Activated CD4-positive, alpha-beta T cell treated with anti-CD3 and anti-CD28 coated beads, Interleukin-2, amount 10 ng/mL, durations not matched to agents 24 days and 14 days (primary cell): ENCODE results near the gene TACR3. TPM values are rescaled to one million over a fixed set of nuclear protein-coding genes. Genes with fewer than 3 reads are reported as not detected.
"Not testable (repeated sequence)": the region's sequence is repeated elsewhere in the genome, so short reads cannot be mapped to it uniquely, and the experiment has no call there.

ENCODE experiments used
- DNase-seq: peaks from one replicate; pipeline ENCODE4 v3.0.0; 2022
- H3K27ac Mint-ChIP-seq: one replicate; pipeline ENCODE4 v1.8.0; 2022; ENCODE audit warnings: mild to moderate bottlenecking, mixed read lengths
- H3K27me3 Mint-ChIP-seq: one replicate; pipeline ENCODE4 v1.8.0; 2022; ENCODE audit warnings: mixed read lengths
- H3K36me3 Mint-ChIP-seq: one replicate; pipeline ENCODE4 v1.8.0; 2022; ENCODE audit warnings: low read depth, mild to moderate bottlenecking, mixed read lengths
- H3K4me1 Mint-ChIP-seq: one replicate; pipeline ENCODE4 v1.8.0; 2021; ENCODE audit warnings: mixed read lengths
- H3K4me3 Mint-ChIP-seq: one replicate; pipeline ENCODE4 v1.8.0; 2022; ENCODE audit warnings: mild to moderate bottlenecking, moderate library complexity, mixed read lengths
- H3K9me3 Mint-ChIP-seq: one replicate; pipeline ENCODE4 v1.8.0; 2021; ENCODE audit warnings: mixed read lengths
- intact Hi-C: fragments of 100-400 bp; cut with micrococcal nuclease; formaldehyde crosslinking; loops from one replicate; pipeline ENCODE4 v1.15.1; 2023
- total RNA-seq: library from RNA; stranded (reverse); gene quantifications from 2 replicates; pipeline ENCODE4 v1.2.3, GENCODE V29; 2022

TACR3 gene
- total RNA-seq, 1 donor from 2014 or later: not detected

- Mint-ChIP-seq H3K9me3 (no peaks in the 10 kb centered on the region), H3K27ac (no peak overlapping the region), H3K27me3 (no peaks in the 10 kb centered on the region), H3K4me1 (no peaks in the 10 kb centered on the region), H3K4me3 (no peak overlapping the region), H3K36me3 (no peaks in the 10 kb centered on the region)
- DNase-seq: no peak
- intact Hi-C loops: no loop called here
Measured at GRCh38 chr4:103645991-103646390, 73.8 kb downstream of the TACR3 start.

GRCh38 chr4:103634236-103634635, 85.5 kb downstream of the TACR3 start:
- Mint-ChIP-seq H3K4me1 (no peaks in the 10 kb centered on the region), H3K27me3 (no peaks in the 10 kb centered on the region), H3K4me3 (no peak overlapping the region), H3K36me3 (no peaks in the 10 kb centered on the region), H3K9me3 (no peaks in the 10 kb centered on the region), H3K27ac (no peak overlapping the region)
- intact Hi-C loops: no loop called here
- no peak for DNase-seq

- Mint-ChIP-seq H3K4me1 (no peaks in the 10 kb centered on the region), H3K9me3 (peaks cover 12% of the 10 kb centered on the region), H3K27ac (no peak overlapping the region), H3K4me3 (no peak overlapping the region), H3K27me3 (no peaks in the 10 kb centered on the region), H3K36me3 (no peaks in the 10 kb centered on the region)
- DNase-seq: no peak
- intact Hi-C loops: no loop called here
Measured at GRCh38 chr4:103626296-103626695, 93.5 kb downstream of the TACR3 start.

DNA sequence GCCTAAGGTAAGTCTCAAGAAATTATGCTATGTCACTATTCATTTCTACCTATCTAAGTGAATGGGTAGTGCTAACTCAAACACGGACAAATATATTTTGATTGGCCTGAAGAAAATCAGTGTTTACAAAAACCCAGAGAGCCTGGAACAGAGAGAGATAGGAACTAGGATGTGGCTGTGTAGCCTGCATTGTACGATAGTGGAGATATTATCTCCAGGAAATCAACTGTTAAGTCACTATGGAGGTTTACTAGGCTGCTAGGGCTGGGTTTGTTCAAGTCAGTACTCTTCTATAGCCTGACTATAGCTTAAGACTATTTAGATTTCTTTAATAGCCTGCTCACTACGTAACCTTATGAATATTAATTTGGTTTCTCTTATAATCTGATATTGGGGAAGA, 127.9 kb downstream of the TACR3 start:
- Mint-ChIP-seq H3K9me3 (no peaks in the 10 kb centered on the region), H3K4me1 (no peaks in the 10 kb centered on the region), H3K4me3 (no peak overlapping the region), H3K27me3 (no peaks in the 10 kb centered on the region), H3K36me3 (no peaks in the 10 kb centered on the region), H3K27ac (no peak overlapping the region)
- DNase-seq: no peak
- intact Hi-C loops: no loop called here

DNA sequence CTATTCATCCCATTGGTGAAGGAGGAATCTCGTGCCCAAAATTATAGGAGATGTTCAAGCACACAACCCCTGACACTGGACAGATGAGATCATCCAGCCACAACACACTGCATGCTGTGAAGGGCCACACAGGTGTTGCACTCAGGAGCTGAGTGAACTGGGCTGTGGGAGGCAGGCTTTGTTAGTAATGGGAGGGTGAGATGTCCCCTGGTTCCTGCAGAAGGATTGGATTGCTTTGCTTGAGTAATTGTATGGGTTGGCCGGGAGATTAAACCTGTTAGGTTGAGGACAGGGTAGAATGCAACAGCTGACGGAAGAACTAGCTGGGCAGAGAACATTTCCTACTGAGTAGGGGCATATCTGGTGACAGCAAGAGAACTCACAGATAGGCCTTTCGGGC, 152.2 kb downstream of the TACR3 start:
- no peaks in the 10 kb centered on the region for H3K4me1 Mint-ChIP-seq
- no peaks in the 10 kb centered on the region for H3K36me3 Mint-ChIP-seq
- no peaks in the 10 kb centered on the region for H3K9me3 Mint-ChIP-seq
- DNase-seq: no peak
- no peaks in the 10 kb centered on the region for H3K27me3 Mint-ChIP-seq
- intact Hi-C loops: no loop called here
- no peak overlapping the region for H3K27ac Mint-ChIP-seq
- no peak overlapping the region for H3K4me3 Mint-ChIP-seq

GRCh38 chr4:103559178-103559577, 160.6 kb downstream of the TACR3 start:
- H3K4me3 Mint-ChIP-seq, H3K36me3 Mint-ChIP-seq, intact Hi-C loops, H3K27me3 Mint-ChIP-seq, H3K27ac Mint-ChIP-seq, H3K9me3 Mint-ChIP-seq, DNase-seq, H3K4me1 Mint-ChIP-seq: not testable (repeated sequence)
